Body of pancreas (tissue), 4 donors: ENCODE results near the gene IDH2. TPM values are rescaled to one million over a fixed set of nuclear protein-coding genes. Genes with fewer than 3 reads are reported as not detected.
A peak's percentile ranks its signal among the peaks of the same experiment; 100 is the strongest.

Source experiments
- ATAC-seq: fragments of 150-250 bp; one replicate; pipeline ENCODE4 v1.9.1; 2016
- DNase-seq, 4 donors: peaks; one replicate each; pipeline ENCODE4 v3.0.0-alpha.2; 2019
- H3K27ac ChIP-seq, 4 donors: fragments of 200-600 bp; sonication (generic); 1 replicate in 3 of 4; 2 replicates in 1 of 4; pipeline versions ENCODE4 v1.5.1 to v1.6.1; 2016 to 2019; ENCODE audit warnings: mild to moderate bottlenecking in 1 of 4, mixed read lengths in 1 of 4, moderate library complexity in 1 of 4
- H3K27me3 ChIP-seq, 2 donors: fragments of 200-600 bp; sonication (generic); one replicate each; pipeline ENCODE4 v1.6.0; 2016; ENCODE audit warnings: mild to moderate bottlenecking in 1 of 2
- H3K36me3 ChIP-seq, 2 donors: fragments of 200-600 bp; sonication (generic); replicated peaks in 1 of 2; 2 replicates each; pipeline ENCODE4 v1.5.1; 2016; ENCODE audit warnings: low read depth in 2 of 2; ENCODE audit not compliant: insufficient read depth in 1 of 2
- H3K4me1 ChIP-seq: fragments of 200-600 bp; sonication (generic); one replicate; pipeline ENCODE4 v1.6.0; 2016
- H3K4me3 ChIP-seq, 2 donors: fragments of 200-600 bp; sonication (generic); 1 replicate in 1 of 2; 2 replicates in 1 of 2; pipeline ENCODE4 v1.5.1; 2016 to 2019
- H3K9me3 ChIP-seq, 3 donors: fragments of 200-600 bp; sonication (generic); 1 replicate in 2 of 3; 2 replicates in 1 of 3; pipeline ENCODE4 v1.5.1; 2016
- CTCF ChIP-seq, 7 experiments: fragments of 450-650 bp in 4 of 7; fragments of 200-600 bp in 3 of 7; sonication (generic) in 3 of 7; IDR thresholded peaks; one replicate each; pipeline ENCODE4 v1.5.1; 2016 to 2019; ENCODE audit warnings: antibody characterized with exemption in 7 of 7
- POLR2A ChIP-seq, 3 donors: fragments of 450-650 bp; IDR thresholded peaks; one replicate each; pipeline ENCODE4 v1.6.1; 2016; ENCODE audit warnings: antibody characterized with exemption in 3 of 3, mild to moderate bottlenecking in 2 of 3
- WGBS, 2 donors: methylation state at CpG; one replicate each; pipeline ENCODE4 v1.1.5; 2017; 5-methylcytosine and 5-hydroxymethylcytosine counted together
- intact Hi-C: fragments of 100-400 bp; cut with DNase I; formaldehyde crosslinking; loops from one replicate; pipeline ENCODE4 v1.15.1; 2023
- total RNA-seq, 2 donors: library from RNA; depleted of rRNA; stranded (reverse); fragments of >200 nt; gene quantifications; one replicate each; pipeline ENCODE4 v1.1.0, GENCODE V29; 2016

IDH2 gene
- total RNA-seq, 2 donors from 2014 or later, result 77.5 to 78.6 TPM

GRCh38 chr15:90059208-90059985, 42.9 kb downstream of the IDH2 start:
- ATAC-seq (no peak), DNase-seq (peak in 3 of 4 donors; percentile 36 to 80 (median 47))
- H3K4me1 ChIP-seq, result peaks cover 60% of the 10 kb centered on the region
- no peaks in the 10 kb centered on the region for H3K27me3 ChIP-seq
- TF ChIP-seq POLR2A (IDR thresholded peaks at IDR 0.05) (peak in 1 of 3 donors; percentile 28), CTCF (IDR thresholded peaks at IDR 0.05) (no peak)
- no peak overlapping the region for H3K4me3 ChIP-seq
- peak overlapping the region; percentile 18 to 93 (median 70) for H3K27ac ChIP-seq
- WGBS, 2 donors, result 55 to 87% methylated on average over 18 to 20 of the region's 21 CpGs
- no peaks in the 10 kb centered on the region for H3K36me3 ChIP-seq
- intact Hi-C loops, result no loop called here
- H3K9me3 ChIP-seq, result no peaks in the 10 kb centered on the region

- 92 to 96% methylated on average over 5 of the region's 5 CpGs for WGBS, 2 donors
- ATAC-seq (no peak), DNase-seq (no peak)
- no peak for TF ChIP-seq POLR2A (IDR thresholded peaks at IDR 0.05)
- TF ChIP-seq CTCF (IDR thresholded peaks at IDR 0.05), result no peak
- Histone ChIP-seq H3K4me3 (no peak overlapping the region), H3K36me3 (no peaks in the 10 kb centered on the region), H3K9me3 (no peaks in the 10 kb centered on the region), H3K4me1 (peaks cover 60% of the 10 kb centered on the region), H3K27me3 (no peaks in the 10 kb centered on the region), H3K27ac (peak overlapping the region in 3 of 4 donors; percentile 18 to 93 (median 50))
- intact Hi-C loops, result no loop called here
Observed at GRCh38 chr15:90058775-90059174, 43.5 kb downstream of the IDH2 start.

DNA sequence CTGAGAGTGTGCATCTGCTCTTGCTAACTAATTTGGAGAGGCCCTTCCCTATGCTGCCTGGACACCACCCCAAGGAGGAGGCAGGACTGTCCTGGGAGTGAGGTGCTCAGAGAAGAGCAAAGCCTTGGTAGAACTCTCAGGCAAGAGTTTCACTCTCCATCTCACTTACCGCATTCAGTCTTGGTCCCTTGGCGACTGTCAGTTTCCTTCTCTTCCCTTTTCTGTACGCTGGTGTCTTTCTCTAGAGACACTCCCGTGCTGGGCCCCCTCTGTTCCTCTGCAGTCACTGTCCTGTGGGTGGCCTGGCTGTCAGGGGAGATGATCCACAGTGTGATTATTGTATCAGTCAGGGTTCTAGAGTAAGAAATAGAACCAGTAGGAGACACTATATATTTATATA, 44.0 kb downstream of the IDH2 start:
- Histone ChIP-seq H3K4me3 (no peak overlapping the region), H3K9me3 (no peaks in the 10 kb centered on the region), H3K27me3 (no peaks in the 10 kb centered on the region), H3K4me1 (peaks cover 57% of the 10 kb centered on the region), H3K27ac (peak overlapping the region in 2 of 4 donors; percentile 27 to 93), H3K36me3 (no peaks in the 10 kb centered on the region)
- DNase-seq (no peak), ATAC-seq (no peak)
- WGBS, 2 donors, result 81 to 96% methylated on average over 4 of the region's 4 CpGs
- TF ChIP-seq POLR2A (IDR thresholded peaks at IDR 0.05) (no peak), CTCF (IDR thresholded peaks at IDR 0.05) (no peak)
- intact Hi-C loops, result no loop called here

DNA sequence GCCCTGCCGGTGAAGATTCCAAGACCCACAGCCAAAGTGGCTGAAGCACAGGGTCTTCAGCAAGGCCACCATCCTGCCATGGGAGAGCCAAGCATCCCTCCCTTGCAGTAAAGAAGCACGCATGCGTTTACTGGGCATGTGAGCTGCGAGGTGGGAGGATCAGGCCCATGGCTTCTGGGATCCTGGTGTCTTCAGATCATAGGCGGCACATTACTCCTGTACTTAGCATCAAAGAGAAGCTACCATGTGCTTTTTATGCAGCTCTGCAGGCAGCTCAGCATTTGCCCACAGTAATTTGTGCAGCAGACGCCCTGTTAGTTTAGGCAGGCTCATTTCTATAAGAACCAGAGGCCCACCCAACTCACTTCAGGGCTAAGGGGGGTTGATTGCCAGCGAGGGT, 45.7 kb downstream of the IDH2 start:
- peak overlapping the region in 2 of 4 donors; percentile 8 to 19 for H3K27ac ChIP-seq
- WGBS, 2 donors, result 92 to 100% methylated on average over 1 to 7 of the region's 7 CpGs
- ATAC-seq (no peak), DNase-seq (no peak)
- intact Hi-C loops, result no loop called here
- H3K4me3 ChIP-seq, result no peak overlapping the region
- no peaks in the 10 kb centered on the region for H3K9me3 ChIP-seq
- TF ChIP-seq CTCF (IDR thresholded peaks at IDR 0.05), result no peak
- no peak for TF ChIP-seq POLR2A (IDR thresholded peaks at IDR 0.05)
- H3K4me1 ChIP-seq, result peaks cover 40% of the 10 kb centered on the region
- H3K36me3 ChIP-seq, result no peaks in the 10 kb centered on the region
- no peaks in the 10 kb centered on the region for H3K27me3 ChIP-seq

- DNase-seq, result peak in 2 of 4 donors; percentile 50 to 59
- peak overlapping the region; percentile 43 to 78 (median 59) for H3K27ac ChIP-seq
- no peak overlapping the region for H3K4me3 ChIP-seq
- no peaks in the 10 kb centered on the region for H3K27me3 ChIP-seq
- peaks cover 31% of the 10 kb centered on the region for H3K4me1 ChIP-seq
- no peaks in the 10 kb centered on the region for H3K36me3 ChIP-seq
- no peak for TF ChIP-seq CTCF (IDR thresholded peaks at IDR 0.05)
- TF ChIP-seq POLR2A (IDR thresholded peaks at IDR 0.05), result no peak
- intact Hi-C loops, result no loop called here
- 63 to 64% methylated on average over 7 of the region's 7 CpGs for WGBS, 2 donors
- ATAC-seq, result peak; percentile 74
- H3K9me3 ChIP-seq, result no peaks in the 10 kb centered on the region
Observed at GRCh38 chr15:90055182-90055581, 47.1 kb downstream of the IDH2 start.
